HepG2 (cell line): ENCODE measurements around the gene ST6GALNAC3. TPM values are rescaled to one million over a fixed set of nuclear protein-coding genes. Genes with fewer than 3 reads are reported as not detected.
A peak's percentile ranks its signal among the peaks of the same experiment; 100 is the strongest.

Source experiments
- ATAC-seq: fragments of 200-7000 bp; cut with Tn5 transposase; 3 replicates; pipeline ENCODE4 v1.9.1; 2020; ENCODE audit warnings: mild to moderate bottlenecking, moderate library complexity
- BruUV-seq: library from RNA; stranded (reverse); fragments of 400-500 nt; replicated peaks from 2 replicates; lab custom pipeline; 2021; lab: Mats Ljungman, UMichigan
- CTCF ChIA-PET: fragments of 300-600 bp; formaldehyde crosslinking; extraction: SDS; loops from one replicate; lab custom pipeline; 2021; ENCODE audit warnings: low total read pairs, inconsistent platforms, low intra/inter-chr PET ratio; lab: Yijun Ruan, JAX
- POLR2A ChIA-PET: fragments of 350-600 bp; sonication (Branson Sonifier 250); formaldehyde crosslinking; loops from one replicate; lab custom pipeline; 2020; ENCODE audit warnings: antibody characterized with exemption, inconsistent platforms; lab: Yijun Ruan, JAX
- DNase-seq: peaks from one replicate; pipeline ENCODE4 v3.0.0-alpha.2; 2015; ENCODE audit warnings: low spot score
- FAIRE-seq: peaks from 3 replicates; lab custom pipeline; 2011; peaks lifted over from hg19 to GRCh38; lab: Jason Lieb, UNC
- H2AFZ ChIP-seq: one replicate; pipeline ENCODE4 v1.6.1; 2011; ENCODE audit warnings: low read length, inconsistent platforms
- H3K27ac ChIP-seq: fragments of 300-600 bp; 3 replicates; pipeline ENCODE4 v1.8.0; 2011; ENCODE audit warnings: mixed run types, mild to moderate bottlenecking, mixed read lengths, low read length, inconsistent platforms; ENCODE audit not compliant: insufficient read depth; ENCODE audit errors: extremely low read length
- H3K27me3 ChIP-seq, 2 experiments: fragments of 200-600 bp in 1 of 2; 2 replicates in 1 of 2; 3 replicates in 1 of 2; pipeline versions ENCODE4 v1.6.0 to v1.8.0; 2011; ENCODE audit warnings: low read length in 2 of 2, mild to moderate bottlenecking in 2 of 2, moderate library complexity in 2 of 2, inconsistent platforms in 1 of 2; ENCODE audit not compliant: insufficient read depth in 2 of 2, control insufficient read depth in 1 of 2
- H3K36me3 ChIP-seq, 2 experiments: fragments of 200-600 bp in 1 of 2; replicated peaks in 1 of 2; 2 replicates in 1 of 2; 3 replicates in 1 of 2; pipeline versions ENCODE4 v1.5.1 to v1.8.0; 2011; ENCODE audit warnings: low read length in 2 of 2, inconsistent platforms in 1 of 2; ENCODE audit not compliant: insufficient read depth in 2 of 2, control insufficient read depth in 1 of 2
- H3K4me1 ChIP-seq: 2 replicates; pipeline ENCODE4 v1.5.1; 2012; ENCODE audit warnings: low read length, inconsistent platforms; ENCODE audit not compliant: insufficient read depth
- H3K4me2 ChIP-seq: 2 replicates; pipeline ENCODE4 v1.6.0; 2011; ENCODE audit warnings: low read depth, low read length, inconsistent platforms
- H3K4me3 ChIP-seq, 3 experiments: fragments of 200-600 bp in 1 of 3; sonication (generic), shearing (Covaris generic) in 1 of 3; replicated peaks in 1 of 3; 2 replicates each; pipeline ENCODE4 v1.5.1; 2011 to 2016; ENCODE audit warnings: low read length in 3 of 3, inconsistent platforms in 2 of 3, low read depth in 2 of 3, mild to moderate bottlenecking in 2 of 3, control low read depth in 1 of 3, mixed read lengths in 1 of 3; ENCODE audit not compliant: insufficient read depth in 1 of 3
- H3K79me2 ChIP-seq: one replicate; pipeline ENCODE4 v1.6.1; 2011; ENCODE audit warnings: low read length, inconsistent platforms; ENCODE audit not compliant: insufficient read depth
- H3K9ac ChIP-seq: 2 replicates; pipeline ENCODE4 v1.6.0; 2011; ENCODE audit warnings: mild to moderate bottlenecking, low read depth, low read length, inconsistent platforms; ENCODE audit not compliant: insufficient read depth
- H3K9me3 ChIP-seq: 2 replicates; pipeline ENCODE4 v1.5.1; 2012; ENCODE audit warnings: mild to moderate bottlenecking, low read length
- H4K20me1 ChIP-seq: 2 replicates; pipeline ENCODE4 v1.6.0; 2011; ENCODE audit warnings: inconsistent platforms, mild to moderate bottlenecking, low read length, moderate library complexity; ENCODE audit not compliant: insufficient read depth
- CEBPB ChIP-seq: IDR thresholded peaks from 2 replicates; pipeline ENCODE4 v1.6.1; 2011; ENCODE audit warnings: low read depth, low read length, improper control_type of control experiment, borderline replicate concordance
- CEBPZ ChIP-seq: IDR thresholded peaks from 2 replicates; pipeline ENCODE4 v1.6.1; 2012; ENCODE audit warnings: low read length, improper control_type of control experiment
- EP300 ChIP-seq, 3 experiments: sonication (generic) in 1 of 3; formaldehyde crosslinking in 1 of 3; IDR thresholded peaks; 2 replicates each; pipeline versions ENCODE4 v1.5.1 to v1.6.1; 2011 to 2020; ENCODE audit warnings: low read depth in 2 of 3, low read length in 2 of 3, borderline replicate concordance in 1 of 3, improper control_type of control experiment in 1 of 3, mild to moderate bottlenecking in 1 of 3, missing genetic modification reagents in 1 of 3, moderate library complexity in 1 of 3
- MTF1 ChIP-seq: sonication (generic); formaldehyde crosslinking; IDR thresholded peaks from 2 replicates; pipeline ENCODE4 v1.5.0; 2020; ENCODE audit warnings: missing genetic modification reagents
- POLR2A ChIP-seq, 2 experiments: IDR thresholded peaks; 2 replicates each; pipeline ENCODE4 v1.6.1; 2011; ENCODE audit warnings: low read depth in 2 of 2, low read length in 2 of 2, mild to moderate bottlenecking in 1 of 2, moderate library complexity in 1 of 2; ENCODE audit not compliant: insufficient read depth in 1 of 2
- SSRP1 ChIP-seq: IDR thresholded peaks from 2 replicates; pipeline ENCODE4 v1.6.1; 2016; ENCODE audit warnings: control low read depth
- ZBED4 ChIP-seq: sonication (generic); formaldehyde crosslinking; IDR thresholded peaks from 2 replicates; pipeline ENCODE4 v1.4.0; 2020; ENCODE audit warnings: missing genetic modification reagents, borderline replicate concordance
- ZNF512B ChIP-seq: sonication (generic); formaldehyde crosslinking; IDR thresholded peaks from 2 replicates; pipeline ENCODE4 v1.5.1; 2020; ENCODE audit warnings: missing genetic modification reagents, mild to moderate bottlenecking, borderline replicate concordance
- WGBS: methylation state at CpG from one replicate; pipeline ENCODE4 v1.1.6; 2017; ENCODE audit warnings: low lambda C conversion rate; 5-methylcytosine and 5-hydroxymethylcytosine counted together
- in situ Hi-C: cut with HindIII; loops from 2 replicates; pipeline ENCODE4 v1.10.0; 2017; ENCODE audit warnings: low pct_unique_long_range_greater_than_20kb; ENCODE audit not compliant: extremely low pct_ligation_motif_present
- intact Hi-C: fragments of 100-400 bp; cut with micrococcal nuclease; formaldehyde crosslinking; loops from one replicate; pipeline ENCODE4 v1.10.0; 2022; ENCODE audit not compliant: unreplicated experiment
- polyA plus RNA-seq, 8 experiments: library from polyadenylated mRNA; depleted of rRNA in 3 of 8; stranded (reverse) in 7 of 8; unstranded in 1 of 8; fragments of >200 nt; fragmentation: Illumina TruSeq in 4 of 8; extraction: Trizol in 4 of 8; gene quantifications; 2 replicates each; pipeline versions ENCODE4 v1.2.1 to v1.2.3, GENCODE V29; 2011 to 2016; ENCODE audit warnings: low read depth in 4 of 8, missing spikeins in 1 of 8, mixed read lengths in 1 of 8; ENCODE audit not compliant: insufficient read depth in 1 of 8
- total RNA-seq, 5 experiments: library from RNA; depleted of rRNA; stranded (reverse); fragments of >200 nt; fragmentation: Illumina TruSeq; extraction: Trizol; gene quantifications; 2 replicates each; pipeline ENCODE4 v1.2.3, GENCODE V29; 2016; ENCODE audit warnings: low read depth in 1 of 5

Gene ST6GALNAC3
- total and polyA plus RNA-seq, 2 of the 13 experiments (the other 11 are each of a cell fraction or from before 2014, with no cell fraction given), result not detected

GRCh38 chr1:76124196-76124595 lies 49.6 kb downstream of the ST6GALNAC3 start:
- no peaks in the 10 kb centered on the region for H3K9me3 ChIP-seq
- H4K20me1 ChIP-seq, result no peaks in the 10 kb centered on the region
- POLR2A ChIA-PET, result interaction anchor here (0.6 kb wide), 1 partner anchor 54 kb away, joined by 3 read pairs; no protein-coding TSS in a partner anchor
- FAIRE-seq, result no peak
- intact Hi-C loops, result no loop called here
- ATAC-seq, result no peak
- no peaks in the 10 kb centered on the region for H3K79me2 ChIP-seq
- no TSS peak for BruUV-seq
- no peak for TF ChIP-seq CEBPZ
- TF ChIP-seq MTF1 (CRISPR knock-in tag), result no peak
- no peak for TF ChIP-seq POLR2A (IDR thresholded peaks at IDR 0.05; ENCODE audit: insufficient read depth in 1 of 2, low read depth in 2 of 2, low read length in 2 of 2)
- TF ChIP-seq ZNF512B (CRISPR knock-in tag), result no peak
- no peak for TF ChIP-seq EP300 (IDR thresholded peaks at IDR 0.05; ENCODE audit: low read depth in 2 of 2, low read length in 2 of 2)
- TF ChIP-seq EP300 (CRISPR knock-in tag; IDR thresholded peaks at IDR 0.05; ENCODE audit: borderline replicate concordance), result no peak
- no peak for TF ChIP-seq ZBED4 (CRISPR knock-in tag)
- peak; percentile 64; the same call in 1 of the 2 replicates for TF ChIP-seq CEBPB
- no peak for TF ChIP-seq SSRP1 (CRISPR knock-in tag)
- H3K36me3 ChIP-seq, result no peaks in the 10 kb centered on the region
- no peak overlapping the region for H3K4me2 ChIP-seq
- H3K27me3 ChIP-seq, result no peaks in the 10 kb centered on the region
- DNase-seq, result no peak
- no peaks in the 10 kb centered on the region for H3K4me1 ChIP-seq
- H3K27ac ChIP-seq, result no peak overlapping the region
- CTCF ChIA-PET, result no interaction called here
- no peak overlapping the region for H3K9ac ChIP-seq
- WGBS, result 59% methylated on average over 5 of the region's 7 CpGs
- no peak overlapping the region for H2AFZ ChIP-seq
- no peak overlapping the region for H3K4me3 ChIP-seq
- in situ Hi-C loops, result no loop called here
